ENCODE results near the gene OSGEP.
A peak's percentile ranks its signal among the peaks of the same experiment; 100 is the strongest.

The OSGEP gene

GRCh38 chr14:20429801-20430669 lies 24.6 kb downstream of the OSGEP start:
- no peak for DNase-seq (ENCODE audit: low spot score)

GRCh38 chr14:20428802-20429201 lies 25.8 kb downstream of the OSGEP start:
- no peak for DNase-seq (ENCODE audit: low spot score)

DNA sequence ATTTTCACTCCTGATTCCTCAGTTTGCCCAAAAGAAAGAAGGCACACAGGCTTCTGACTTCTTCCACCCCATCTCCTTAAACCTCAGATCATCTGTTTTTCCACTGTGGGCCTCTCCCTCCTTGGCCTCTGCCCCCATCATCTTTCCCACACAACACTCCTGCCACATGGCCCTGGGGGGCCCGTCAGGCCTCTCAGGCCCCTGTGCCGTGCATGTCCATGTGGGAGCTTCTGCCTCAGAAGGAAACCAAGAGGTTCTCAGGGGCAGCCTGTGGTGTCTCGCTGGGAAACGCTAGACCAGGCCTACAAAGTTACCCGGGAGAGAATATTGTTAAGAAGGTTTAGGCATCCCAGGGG lies 26.6 kb downstream of the OSGEP start:
- no peak for DNase-seq (ENCODE audit: low spot score)

DNA sequence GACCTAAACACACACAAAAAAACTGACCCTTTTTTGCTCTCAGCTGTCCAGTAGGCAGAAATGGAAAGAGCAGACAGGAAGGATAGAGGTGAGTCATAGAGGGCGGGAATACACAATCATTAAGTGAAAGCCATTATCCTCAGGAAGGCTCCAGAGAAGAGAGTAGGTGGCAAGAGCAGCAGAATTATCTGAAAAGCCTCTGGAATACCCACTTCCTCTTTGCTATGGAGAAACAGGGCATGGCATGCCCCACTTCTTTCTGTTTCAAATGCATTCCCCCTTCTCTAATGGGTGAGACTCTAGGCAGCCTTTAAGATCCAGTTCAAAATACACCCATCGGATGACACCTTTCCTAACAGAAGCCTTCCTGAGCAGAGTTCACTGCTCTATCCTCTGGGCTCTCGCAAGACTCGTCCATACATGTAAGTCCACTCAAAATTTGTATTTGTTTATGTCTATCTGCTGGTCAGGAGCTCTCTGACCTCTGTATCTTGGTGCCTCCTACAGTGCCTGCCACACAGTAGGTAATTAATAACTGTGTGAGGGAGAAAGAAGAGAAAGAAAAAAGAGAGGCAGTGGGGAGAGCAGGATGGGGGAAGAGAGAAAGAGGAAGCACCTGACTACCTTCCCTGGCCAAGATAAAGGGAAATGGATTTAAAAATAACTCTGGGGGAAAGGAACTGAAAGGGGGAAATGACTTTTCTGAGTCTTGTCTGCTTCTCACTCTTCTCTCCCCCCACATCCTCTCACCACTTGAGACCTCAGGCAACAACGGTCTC lies 27.2 kb downstream of the OSGEP start:
- peak; percentile 61 for DNase-seq (ENCODE audit: low spot score)

GRCh38 chr14:20424851-20425250 lies 29.8 kb downstream of the OSGEP start:
- no peak for DNase-seq (ENCODE audit: low spot score)

- DNase-seq (ENCODE audit: low spot score): no peak
These were observed 31.7 kb downstream of the OSGEP start for GRCh38 chr14:20422886-20423285.

GRCh38 chr14:20421267-20421666 lies 33.3 kb downstream of the OSGEP start:
- no peak for DNase-seq (ENCODE audit: low spot score)

DNA sequence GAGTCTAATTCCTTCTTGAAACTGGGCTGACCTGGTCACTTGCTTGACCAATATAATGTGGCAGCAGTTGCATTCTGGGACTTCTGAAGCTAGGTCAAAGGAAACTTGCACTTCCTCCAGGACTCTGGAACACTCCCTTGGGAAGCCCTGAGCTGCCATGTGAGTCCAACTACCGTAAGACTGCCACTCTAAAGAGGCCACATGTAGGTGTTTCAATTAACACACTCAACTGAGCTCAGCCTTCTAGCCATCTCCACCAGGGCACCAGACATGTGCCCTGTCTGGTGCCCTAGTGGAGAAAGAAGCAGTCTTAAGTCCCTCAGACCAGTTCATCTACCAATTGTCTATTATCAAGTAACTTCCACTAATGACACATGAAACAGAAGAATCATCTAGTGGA lies 35.2 kb downstream of the OSGEP start:
- no peak for DNase-seq (ENCODE audit: low spot score)

GRCh38 chr14:20418501-20418909 lies 36.1 kb downstream of the OSGEP start:
- no peak for DNase-seq (ENCODE audit: low spot score)

GRCh38 chr14:20417250-20418186 lies 37.1 kb downstream of the OSGEP start:
- DNase-seq (ENCODE audit: low spot score): no peak

- no peak for DNase-seq (ENCODE audit: low spot score)
These were observed 38.4 kb downstream of the OSGEP start for GRCh38 chr14:20416223-20416622.

DNA sequence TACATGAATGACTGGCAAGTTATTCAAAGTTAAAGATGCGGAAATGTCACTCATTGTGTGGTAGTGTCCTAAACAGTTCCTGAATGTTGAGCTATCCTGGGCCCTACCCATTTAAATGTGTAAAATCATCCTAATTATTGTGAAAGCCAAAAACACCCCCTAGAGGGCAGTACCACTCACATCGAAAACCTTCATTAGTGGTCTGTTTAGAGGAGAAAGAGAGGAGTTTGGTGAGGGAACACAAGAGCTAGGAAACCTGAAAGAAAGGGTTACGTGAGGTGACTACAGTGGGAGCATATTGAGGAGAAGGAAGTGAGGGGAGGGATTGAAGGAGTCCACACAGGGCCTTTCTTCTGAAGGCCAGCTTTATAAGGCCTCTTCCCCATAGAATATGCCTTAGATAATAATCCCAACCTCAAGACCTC lies 38.8 kb downstream of the OSGEP start:
- peak; percentile 77 for DNase-seq (ENCODE audit: low spot score)

- peak; percentile 76 for DNase-seq (ENCODE audit: low spot score)
These were observed 40.9 kb downstream of the OSGEP start for GRCh38 chr14:20413744-20414082.

DNA sequence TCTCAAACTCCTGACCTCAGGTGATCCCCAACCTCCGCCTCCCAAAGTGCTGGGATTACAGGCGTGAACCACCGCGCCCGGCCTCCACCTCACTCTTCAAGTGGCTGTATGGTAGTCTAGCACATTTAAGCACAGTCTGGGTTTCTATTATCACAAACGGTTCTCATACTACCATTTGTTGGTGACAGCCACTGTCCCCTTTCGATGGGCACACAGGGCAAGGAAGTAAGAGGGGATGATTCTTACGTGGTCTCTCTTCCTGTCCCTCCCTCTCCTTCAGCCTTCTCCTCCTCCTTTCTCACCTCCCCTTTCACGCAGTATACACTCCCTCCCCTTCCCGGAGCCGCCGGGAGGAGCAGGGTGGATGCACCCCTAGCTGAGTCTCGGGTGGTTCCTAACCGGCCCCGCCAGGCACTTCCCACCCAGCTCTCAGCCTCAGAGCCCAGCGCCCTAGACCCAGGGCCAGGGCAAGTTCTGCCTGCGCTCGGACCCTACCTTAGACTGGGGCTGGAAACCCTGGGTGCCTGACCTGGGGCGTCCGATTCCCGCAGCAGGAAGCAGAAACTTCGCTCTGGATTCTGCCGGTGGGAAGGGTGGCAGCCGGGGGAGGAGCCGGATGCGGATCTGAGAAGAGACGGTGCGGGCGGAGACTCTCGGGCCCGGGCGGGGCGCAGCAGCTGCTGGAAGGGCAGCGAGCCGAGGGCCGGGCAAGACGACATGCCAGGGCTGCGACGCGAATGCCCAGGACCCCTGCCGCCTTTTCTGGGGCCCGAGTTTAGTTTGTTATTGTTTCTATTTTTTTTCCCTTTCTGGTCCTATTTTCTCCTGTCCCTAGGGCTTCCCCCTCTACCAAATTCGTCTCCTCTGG lies 41.5 kb downstream of the OSGEP start, which contains the start of gene TEP1:
TSS of gene TEP1 (minus strand) at position 626 of the 868 bp plus-strand sequence. CDS start 5,062 bp downstream, outside the sequence.
- peak; percentile 85 for DNase-seq (ENCODE audit: low spot score)

GRCh38 chr14:20412411-20412810 lies 42.2 kb downstream of the OSGEP start:
- DNase-seq (ENCODE audit: low spot score): peak; percentile 34

- DNase-seq (ENCODE audit: low spot score): peak; percentile 14
These were observed 45.4 kb downstream of the OSGEP start for GRCh38 chr14:20409226-20409625.

- DNase-seq (ENCODE audit: low spot score): no peak
These were observed 51.1 kb downstream of the OSGEP start for GRCh38 chr14:20403521-20403920.

DNA sequence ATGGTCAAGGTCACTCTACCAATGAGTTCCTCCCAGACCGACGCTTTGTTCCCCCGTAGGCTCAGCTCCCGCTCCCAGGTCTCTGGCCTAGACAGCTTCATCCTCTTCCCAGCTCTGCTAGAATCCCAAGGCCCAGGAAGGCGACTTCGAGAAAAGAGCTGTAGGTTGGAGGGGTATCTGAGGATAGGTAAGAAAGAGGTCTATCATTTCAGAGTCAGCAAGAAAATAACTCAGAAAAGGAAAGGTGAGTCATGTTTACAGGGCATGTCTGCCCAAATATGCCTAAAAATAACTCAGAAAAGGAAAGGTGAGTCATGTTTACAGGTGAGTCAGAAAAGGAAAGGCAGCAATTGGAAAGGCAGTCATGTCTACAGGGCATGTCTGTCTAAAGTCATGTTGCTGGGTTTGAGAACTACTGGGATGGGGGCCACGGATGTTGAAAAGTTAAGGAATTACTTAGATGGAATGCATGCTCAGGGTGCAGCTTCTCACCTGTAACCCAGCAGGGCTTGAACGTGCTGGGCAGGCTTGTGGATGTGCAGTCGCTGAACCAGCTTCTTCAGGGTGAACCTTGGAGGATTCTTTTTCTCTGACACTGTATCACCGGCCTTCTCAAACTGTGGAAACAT lies 53.5 kb downstream of the OSGEP start:
- peak; percentile 88 for DNase-seq (ENCODE audit: low spot score)

GRCh38 chr14:20400589-20400964 lies 54.0 kb downstream of the OSGEP start:
- no peak for DNase-seq (ENCODE audit: low spot score)

DNA sequence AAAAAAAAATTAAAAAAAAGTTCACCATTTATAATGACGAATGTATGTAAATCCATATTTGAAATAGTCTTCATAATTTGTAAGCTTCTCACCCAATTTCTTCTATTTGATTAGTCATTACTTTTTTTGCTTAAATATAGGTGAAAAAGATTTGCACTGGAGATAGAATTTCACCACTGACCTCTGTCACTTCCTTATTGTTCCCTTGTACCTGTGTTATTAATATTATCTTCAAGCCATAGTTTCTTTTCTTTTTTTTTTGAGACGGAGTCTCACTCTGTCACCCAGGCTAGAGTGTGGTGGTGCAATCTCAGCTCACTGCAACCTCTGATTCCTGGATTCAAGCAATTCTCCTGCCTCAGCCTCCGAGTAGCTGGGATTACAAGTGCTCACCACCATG lies 57.1 kb downstream of the OSGEP start:
- no peak for DNase-seq (ENCODE audit: low spot score)
